H9 (cell line): Measurements from ENCODE around the gene LUZP1. TPM values are rescaled to one million over a fixed set of nuclear protein-coding genes. Genes with fewer than 3 reads are reported as not detected.
A peak's percentile ranks its signal among the peaks of the same experiment; 100 is the strongest.

Source experiments
- DNase-seq: peaks from one replicate; pipeline ENCODE4 v3.0.0-alpha.2; 2017
- H2AFZ ChIP-seq: one replicate; pipeline ENCODE4 v1.6.1; 2013; ENCODE audit warnings: mild to moderate bottlenecking, low read length, control low read depth, moderate library complexity
- H2AK5ac ChIP-seq: 2 replicates; pipeline ENCODE4 v1.6.1; 2013; ENCODE audit warnings: low read length, control low read depth, mixed read lengths; ENCODE audit not compliant: insufficient read length
- H2BK120ac ChIP-seq: one replicate; pipeline ENCODE4 v1.6.1; 2013; ENCODE audit warnings: low read depth, mild to moderate bottlenecking, low read length, control low read depth, inconsistent platforms; ENCODE audit not compliant: poor library complexity, severe bottlenecking
- H2BK12ac ChIP-seq: 2 replicates; pipeline ENCODE4 v1.6.1; 2013; ENCODE audit warnings: low read length, control low read depth, mixed read lengths, low read depth; ENCODE audit not compliant: insufficient read length
- H2BK15ac ChIP-seq: 2 replicates; pipeline ENCODE4 v1.6.1; 2013; ENCODE audit warnings: low read depth, low read length, control low read depth
- H2BK20ac ChIP-seq: one replicate; pipeline ENCODE4 v1.6.1; 2013; ENCODE audit warnings: low read depth, mild to moderate bottlenecking, low read length, control low read depth, inconsistent platforms; ENCODE audit not compliant: poor library complexity, severe bottlenecking
- H2BK5ac ChIP-seq: 2 replicates; pipeline ENCODE4 v1.6.1; 2013; ENCODE audit warnings: low read length, control low read depth, mixed read lengths; ENCODE audit not compliant: insufficient read length
- H3K14ac ChIP-seq: 2 replicates; pipeline ENCODE4 v1.6.1; 2013; ENCODE audit warnings: low read length, control low read depth; ENCODE audit not compliant: insufficient read depth
- H3K18ac ChIP-seq: 2 replicates; pipeline ENCODE4 v1.6.1; 2013; ENCODE audit warnings: low read depth, mild to moderate bottlenecking, mixed read lengths, low read length, control low read depth; ENCODE audit not compliant: insufficient read length
- H3K23ac ChIP-seq: 2 replicates; pipeline ENCODE4 v1.6.1; 2013; ENCODE audit warnings: low read length, control low read depth, mixed read lengths, low read depth; ENCODE audit not compliant: insufficient read length
- H3K23me2 ChIP-seq: 2 replicates; pipeline ENCODE4 v1.6.1; 2013; ENCODE audit warnings: low read depth, mild to moderate bottlenecking, mixed read lengths, low read length, control low read depth; ENCODE audit not compliant: insufficient read length, poor library complexity, severe bottlenecking
- H3K27ac ChIP-seq: 2 replicates; pipeline ENCODE4 v1.5.1; 2013; ENCODE audit warnings: low read length, control low read depth, mixed read lengths, low read depth; ENCODE audit not compliant: insufficient read length
- H3K27me3 ChIP-seq: 2 replicates; pipeline ENCODE4 v1.6.1; 2013; ENCODE audit warnings: low read length, control low read depth, inconsistent platforms; ENCODE audit not compliant: insufficient read depth
- H3K4ac ChIP-seq: 2 replicates; pipeline ENCODE4 v1.6.1; 2013; ENCODE audit warnings: low read depth, mild to moderate bottlenecking, control low read depth, inconsistent platforms, low read length, moderate library complexity
- H3K4me1 ChIP-seq: 2 replicates; pipeline ENCODE4 v1.6.1; 2013; ENCODE audit warnings: low read length, control low read depth, inconsistent platforms; ENCODE audit not compliant: insufficient read depth
- H3K4me2 ChIP-seq: 2 replicates; pipeline ENCODE4 v1.6.1; 2013; ENCODE audit warnings: low read length, control low read depth, mixed read lengths; ENCODE audit not compliant: insufficient read length, insufficient read depth
- H3K56ac ChIP-seq: 2 replicates; pipeline ENCODE4 v1.6.1; 2013; ENCODE audit warnings: low read depth, mild to moderate bottlenecking, mixed read lengths, low read length, control low read depth; ENCODE audit not compliant: insufficient read length
- H3K79me1 ChIP-seq: 2 replicates; pipeline ENCODE4 v1.6.1; 2013; ENCODE audit warnings: low read depth, mild to moderate bottlenecking, moderate library complexity, low read length, control low read depth, inconsistent platforms; ENCODE audit not compliant: insufficient read depth, poor library complexity, severe bottlenecking
- H3K79me2 ChIP-seq: 2 replicates; pipeline ENCODE4 v1.6.1; 2013; ENCODE audit warnings: low read length, control low read depth, inconsistent platforms; ENCODE audit not compliant: insufficient read depth
- H3K9ac ChIP-seq: 2 replicates; pipeline ENCODE4 v1.6.1; 2013; ENCODE audit warnings: low read length, control low read depth, mixed read lengths; ENCODE audit not compliant: insufficient read length; ENCODE audit errors: extremely low read depth
- H3K9me3 ChIP-seq: one replicate; pipeline ENCODE4 v1.6.1; 2013; ENCODE audit warnings: low read depth, low read length, inconsistent platforms; ENCODE audit not compliant: control insufficient read depth
- H3T11ph ChIP-seq: one replicate; pipeline ENCODE4 v1.6.1; 2013; ENCODE audit warnings: mild to moderate bottlenecking, low read length, control low read depth, inconsistent platforms
- H4K20me1 ChIP-seq: one replicate; pipeline ENCODE4 v1.6.1; 2013; ENCODE audit not compliant: control insufficient read depth, insufficient read length, insufficient read depth
- H4K5ac ChIP-seq: 2 replicates; pipeline ENCODE4 v1.6.1; 2013; ENCODE audit warnings: low read depth, mild to moderate bottlenecking, mixed read lengths, low read length, control low read depth; ENCODE audit not compliant: insufficient read length
- H4K8ac ChIP-seq: replicated peaks from 2 replicates; pipeline ENCODE4 v1.6.1; 2013; ENCODE audit warnings: low read length, control low read depth, mixed read lengths, low read depth; ENCODE audit not compliant: insufficient read length
- H4K91ac ChIP-seq: 2 replicates; pipeline ENCODE4 v1.6.1; 2013; ENCODE audit warnings: low read depth, mild to moderate bottlenecking, moderate library complexity, mixed read lengths, low read length, control low read depth; ENCODE audit not compliant: insufficient read length
- H3K27ac Mint-ChIP-seq, 3 experiments: 2 replicates in 2 of 3; 3 replicates in 1 of 3; pipeline ENCODE4 v1.8.0; 2020 to 2021; ENCODE audit warnings: mixed read lengths in 3 of 3, mild to moderate bottlenecking in 1 of 3, moderate library complexity in 1 of 3
- H3K27me3 Mint-ChIP-seq: 2 replicates; pipeline ENCODE4 v1.8.0; 2021; ENCODE audit warnings: low read depth, mild to moderate bottlenecking, moderate library complexity, mixed read lengths
- H3K36me3 Mint-ChIP-seq, 3 experiments: 2 replicates in 2 of 3; 3 replicates in 1 of 3; pipeline ENCODE4 v1.8.0; 2020 to 2021; ENCODE audit warnings: low read depth in 3 of 3, mixed read lengths in 3 of 3; ENCODE audit not compliant: insufficient read depth in 1 of 3
- H3K4me1 Mint-ChIP-seq, 2 experiments: 2 replicates each; pipeline ENCODE4 v1.8.0; 2020; ENCODE audit warnings: mixed read lengths in 2 of 2
- H3K4me3 Mint-ChIP-seq, 2 experiments: 2 replicates in 1 of 2; 3 replicates in 1 of 2; pipeline ENCODE4 v1.8.0; 2020 to 2021; ENCODE audit warnings: mild to moderate bottlenecking in 2 of 2, mixed read lengths in 2 of 2, moderate library complexity in 1 of 2
- H3K9me3 Mint-ChIP-seq, 2 experiments: 2 replicates in 1 of 2; 3 replicates in 1 of 2; pipeline ENCODE4 v1.8.0; 2020; ENCODE audit warnings: mild to moderate bottlenecking in 2 of 2, mixed read lengths in 2 of 2, moderate library complexity in 1 of 2
- WGBS: extraction: QIAGEN DNeasy Blood & Tissue Kit; methylation state at CpG from one replicate; pipeline ENCODE4 v1.1.7; 2013; ENCODE audit warnings: missing lambda C conversion rate, low lambda C conversion rate, mixed read lengths; ENCODE audit not compliant: insufficient read length; ENCODE audit errors: extremely low coverage; 5-methylcytosine and 5-hydroxymethylcytosine counted together
- total RNA-seq: library from RNA; stranded (reverse); gene quantifications from 2 replicates; pipeline ENCODE4 v1.2.1, GENCODE V29; 2021
- TF ChIP-seq, protein P1 (sequence below): fragments of 200-600 bp; sonication (generic); conservative IDR thresholded peaks from 3 replicates; pipeline ENCODE4 v1.8.0; 2021; ENCODE audit warnings: antibody characterized with exemption, mild to moderate bottlenecking

Gene LUZP1
- total RNA-seq, 1 experiment from 2014 or later: 48.2 TPM

- TF ChIP-seq, protein P1, sequence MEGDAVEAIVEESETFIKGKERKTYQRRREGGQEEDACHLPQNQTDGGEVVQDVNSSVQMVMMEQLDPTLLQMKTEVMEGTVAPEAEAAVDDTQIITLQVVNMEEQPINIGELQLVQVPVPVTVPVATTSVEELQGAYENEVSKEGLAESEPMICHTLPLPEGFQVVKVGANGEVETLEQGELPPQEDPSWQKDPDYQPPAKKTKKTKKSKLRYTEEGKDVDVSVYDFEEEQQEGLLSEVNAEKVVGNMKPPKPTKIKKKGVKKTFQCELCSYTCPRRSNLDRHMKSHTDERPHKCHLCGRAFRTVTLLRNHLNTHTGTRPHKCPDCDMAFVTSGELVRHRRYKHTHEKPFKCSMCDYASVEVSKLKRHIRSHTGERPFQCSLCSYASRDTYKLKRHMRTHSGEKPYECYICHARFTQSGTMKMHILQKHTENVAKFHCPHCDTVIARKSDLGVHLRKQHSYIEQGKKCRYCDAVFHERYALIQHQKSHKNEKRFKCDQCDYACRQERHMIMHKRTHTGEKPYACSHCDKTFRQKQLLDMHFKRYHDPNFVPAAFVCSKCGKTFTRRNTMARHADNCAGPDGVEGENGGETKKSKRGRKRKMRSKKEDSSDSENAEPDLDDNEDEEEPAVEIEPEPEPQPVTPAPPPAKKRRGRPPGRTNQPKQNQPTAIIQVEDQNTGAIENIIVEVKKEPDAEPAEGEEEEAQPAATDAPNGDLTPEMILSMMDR: no peak
- no peak overlapping the region for H2BK120ac ChIP-seq
- Mint-ChIP-seq H3K27ac (peak overlapping the region in 1 of 3 experiments; percentile 33; a peak in 1 of 7 replicates), H3K36me3 (no peaks in the 10 kb centered on the region), H3K4me3 (no peak overlapping the region), H3K9me3 (no peaks in the 10 kb centered on the region), H3K4me1 (peaks cover 16 to 31% of the 10 kb centered on the region in 2 experiments), H3K27me3 (peaks cover 40% of the 10 kb centered on the region)
- H3K27me3 ChIP-seq: no peaks in the 10 kb centered on the region
- no peak overlapping the region for H2AFZ ChIP-seq
- no peak overlapping the region for H3K23ac ChIP-seq
- H4K91ac ChIP-seq: no peak overlapping the region
- H3K79me2 ChIP-seq: no peaks in the 10 kb centered on the region
- H2BK5ac ChIP-seq: no peak overlapping the region
- H3K14ac ChIP-seq: no peak overlapping the region
- peaks cover 5% of the 10 kb centered on the region for H3K23me2 ChIP-seq
- no peaks in the 10 kb centered on the region for H3K4me1 ChIP-seq
- H3K56ac ChIP-seq: no peak overlapping the region
- H2BK12ac ChIP-seq: no peak overlapping the region
- H2BK15ac ChIP-seq: no peak overlapping the region
- no peak overlapping the region for H4K8ac ChIP-seq
- no peak overlapping the region for H2AK5ac ChIP-seq
- H4K5ac ChIP-seq: no peak overlapping the region
- no peak overlapping the region for H2BK20ac ChIP-seq
- no peak overlapping the region for H3K27ac ChIP-seq
- no peaks in the 10 kb centered on the region for H3K79me1 ChIP-seq
- no peaks in the 10 kb centered on the region for H3K9me3 ChIP-seq
- no peaks in the 10 kb centered on the region for H4K20me1 ChIP-seq
- H3T11ph ChIP-seq: no peak overlapping the region
- H3K9ac ChIP-seq: no peak overlapping the region
- no peak overlapping the region for H3K4ac ChIP-seq
- no peak for DNase-seq
- WGBS: no CpG with 5 or more reads among the region's 3 CpGs
- H3K4me2 ChIP-seq: no peak overlapping the region
- no peak overlapping the region for H3K18ac ChIP-seq
Observed at GRCh38 chr1:23215291-23215690, 46.6 kb upstream of the LUZP1 start.
